GM13976 (cell line): ENCODE data around the gene RBM27.

ENCODE experiments used
- DNase-seq: peaks from one replicate; pipeline ENCODE4 v3.0.0; 2012; ENCODE audit warnings: low spot score
- CTCF ChIP-seq: IDR thresholded peaks from 2 replicates; pipeline ENCODE4 v1.5.1; 2012; ENCODE audit warnings: borderline replicate concordance, mild to moderate bottlenecking; ENCODE audit not compliant: insufficient read depth; ENCODE audit errors: extremely low read depth, missing control alignments, control extremely low read depth
- in situ Hi-C: fragments of 300-500 bp; cut with MboI; formaldehyde crosslinking; loops from one replicate; pipeline ENCODE4 v1.12.0; 2022; ENCODE audit warnings: low sequenced_read_pairs, mixed read lengths, inconsistent platforms; ENCODE audit not compliant: unreplicated experiment

The RBM27 gene

GRCh38 chr5:146238973-146239372, 35.6 kb downstream of the RBM27 start:
- peak; percentile 49 for DNase-seq
- no peak for TF ChIP-seq CTCF
- in situ Hi-C loops: no loop called here

GRCh38 chr5:146240951-146241350, 37.5 kb downstream of the RBM27 start:
- TF ChIP-seq CTCF: no peak
- no peak for DNase-seq
- in situ Hi-C loops: no loop called here

- no peak for DNase-seq
- no peak for TF ChIP-seq CTCF
- in situ Hi-C loops: no loop called here
Measured at GRCh38 chr5:146243247-146243646, 39.8 kb downstream of the RBM27 start.

- DNase-seq: no peak
- in situ Hi-C loops: no loop called here
- no peak for TF ChIP-seq CTCF
Measured at GRCh38 chr5:146248561-146248960, 45.2 kb downstream of the RBM27 start.

GRCh38 chr5:146249801-146250200, 46.4 kb downstream of the RBM27 start:
- in situ Hi-C loops: no loop called here
- DNase-seq: no peak
- TF ChIP-seq CTCF: no peak
